Neural cell (in vitro differentiated cells): ENCODE results near the gene PBRM1.

Experiments
- EP300 ChIP-seq: fragments of 450-650 bp; conservative IDR thresholded peaks from 2 replicates; pipeline ENCODE4 v1.6.1; 2014; ENCODE audit warnings: antibody characterized with exemption, mild to moderate bottlenecking, moderate library complexity; ENCODE audit not compliant: poor library complexity, severe bottlenecking
- EZH2 ChIP-seq: fragments of 200-600, 300-800 bp; shearing (Covaris generic), sonication (generic); IDR thresholded peaks from 2 replicates; pipeline ENCODE4 v1.6.1; 2014; ENCODE audit warnings: antibody characterized with exemption, low read length, borderline replicate concordance, mild to moderate bottlenecking; ENCODE audit not compliant: insufficient read depth, poor library complexity, severe bottlenecking
- TF ChIP-seq, protein P1 (sequence below): fragments of 450-650 bp; IDR thresholded peaks from 2 replicates; pipeline ENCODE4 v1.5.1; 2014; ENCODE audit warnings: antibody characterized with exemption, mild to moderate bottlenecking, moderate library complexity; ENCODE audit not compliant: poor library complexity, severe bottlenecking

DNA sequence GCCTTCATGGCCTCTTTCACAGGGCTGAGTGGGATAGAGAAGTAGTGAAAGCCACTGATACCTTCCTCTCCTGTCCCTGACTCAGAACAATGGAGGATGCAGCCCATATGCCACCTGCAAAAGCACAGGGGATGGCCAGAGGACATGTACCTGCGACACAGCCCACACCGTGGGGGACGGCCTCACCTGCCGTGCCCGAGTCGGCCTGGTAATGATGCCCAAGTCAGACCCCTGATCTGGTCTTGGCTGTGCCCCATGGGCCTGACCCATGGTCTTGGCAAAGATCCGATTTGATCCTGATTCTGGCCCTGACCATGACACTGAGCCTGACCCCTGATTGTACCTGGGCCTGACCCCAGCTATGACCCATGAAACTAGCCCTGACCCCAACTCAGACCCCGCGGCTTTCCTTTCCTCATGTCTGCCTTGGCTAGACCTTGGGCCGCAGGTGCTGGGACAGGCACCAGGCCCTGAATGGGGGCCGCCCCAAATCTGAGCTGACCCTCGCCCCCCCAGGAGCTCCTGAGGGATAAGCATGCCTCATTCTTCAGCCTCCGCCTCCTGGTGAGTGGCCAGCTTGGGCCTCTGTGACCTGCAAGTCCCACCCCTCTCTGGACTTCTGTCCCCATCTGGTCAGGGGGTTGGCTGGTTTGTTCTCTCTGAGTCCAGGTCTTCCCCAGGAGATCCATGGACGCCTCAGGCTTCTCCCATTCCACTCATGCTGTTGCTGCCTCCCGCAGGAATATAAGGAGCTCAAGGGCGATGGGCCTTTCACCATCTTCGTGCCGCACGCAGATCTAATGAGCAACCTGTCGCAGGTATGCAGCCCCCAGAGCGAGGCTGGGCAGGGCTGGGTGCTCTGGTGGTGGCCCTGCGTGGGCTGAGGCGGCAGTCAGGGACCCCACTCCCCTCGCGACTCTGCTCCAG, 167.7 kb downstream of the PBRM1 start:
- TF ChIP-seq, protein P1, sequence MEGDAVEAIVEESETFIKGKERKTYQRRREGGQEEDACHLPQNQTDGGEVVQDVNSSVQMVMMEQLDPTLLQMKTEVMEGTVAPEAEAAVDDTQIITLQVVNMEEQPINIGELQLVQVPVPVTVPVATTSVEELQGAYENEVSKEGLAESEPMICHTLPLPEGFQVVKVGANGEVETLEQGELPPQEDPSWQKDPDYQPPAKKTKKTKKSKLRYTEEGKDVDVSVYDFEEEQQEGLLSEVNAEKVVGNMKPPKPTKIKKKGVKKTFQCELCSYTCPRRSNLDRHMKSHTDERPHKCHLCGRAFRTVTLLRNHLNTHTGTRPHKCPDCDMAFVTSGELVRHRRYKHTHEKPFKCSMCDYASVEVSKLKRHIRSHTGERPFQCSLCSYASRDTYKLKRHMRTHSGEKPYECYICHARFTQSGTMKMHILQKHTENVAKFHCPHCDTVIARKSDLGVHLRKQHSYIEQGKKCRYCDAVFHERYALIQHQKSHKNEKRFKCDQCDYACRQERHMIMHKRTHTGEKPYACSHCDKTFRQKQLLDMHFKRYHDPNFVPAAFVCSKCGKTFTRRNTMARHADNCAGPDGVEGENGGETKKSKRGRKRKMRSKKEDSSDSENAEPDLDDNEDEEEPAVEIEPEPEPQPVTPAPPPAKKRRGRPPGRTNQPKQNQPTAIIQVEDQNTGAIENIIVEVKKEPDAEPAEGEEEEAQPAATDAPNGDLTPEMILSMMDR, result no peak
- TF ChIP-seq EZH2, result no peak
- no peak for TF ChIP-seq EP300
